Adrenal gland (tissue), 12 donors: ENCODE measurements around the gene ABCC6. TPM values are rescaled to one million over a fixed set of nuclear protein-coding genes. Genes with fewer than 3 reads are reported as not detected.
"Not testable (repeated sequence)": the region's sequence is repeated elsewhere in the genome, so short reads cannot be mapped to it uniquely, and the experiment has no call there.

Experiments
- DNase-seq, 7 donors: peaks; one replicate each; pipeline ENCODE4 v3.0.0-alpha.2; 2019 to 2020
- H3K27ac ChIP-seq, 5 donors: fragments of 200-600 bp; sonication (generic) in 4 of 5; 1 replicate in 3 of 5; 2 replicates in 2 of 5; pipeline versions ENCODE4 v1.5.1 to v1.8.0; 2016 to 2020; ENCODE audit warnings: mild to moderate bottlenecking in 1 of 5
- H3K27me3 ChIP-seq: fragments of 200-600 bp; 2 replicates; pipeline ENCODE4 v1.8.0; 2021
- H3K36me3 ChIP-seq, 2 donors: fragments of 200-600 bp; replicated peaks in 1 of 2; 1 replicate in 1 of 2; 2 replicates in 1 of 2; pipeline versions ENCODE4 v1.5.1 to v1.8.0; 2018 to 2022
- H3K4me1 ChIP-seq, 2 donors: fragments of 200-600 bp; replicated peaks in 1 of 2; 1 replicate in 1 of 2; 2 replicates in 1 of 2; pipeline versions ENCODE4 v1.5.1 to v1.8.0; 2018 to 2021
- H3K4me3 ChIP-seq, 4 donors: fragments of 200-600 bp; sonication (generic) in 3 of 4; one replicate each; pipeline ENCODE4 v1.5.1; 2016 to 2018
- H3K9me3 ChIP-seq, 3 donors: fragments of 200-600 bp; sonication (generic) in 1 of 3; replicated peaks in 1 of 3; 1 replicate in 2 of 3; 2 replicates in 1 of 3; pipeline versions ENCODE4 v1.5.1 to v1.8.0; 2016 to 2021
- POLR2A ChIP-seq, 2 donors: fragments of 450-650 bp; IDR thresholded peaks; one replicate each; pipeline ENCODE4 v1.6.1; 2017; ENCODE audit warnings: antibody characterized with exemption in 2 of 2, mild to moderate bottlenecking in 2 of 2, moderate library complexity in 1 of 2
- WGBS, 4 donors: extraction: QIAGEN DNeasy Blood & Tissue Kit in 2 of 4; methylation state at CpG; one replicate each; pipeline versions ENCODE4 v1.1.5 to v1.1.7; 2013 to 2017; 5-methylcytosine and 5-hydroxymethylcytosine counted together
- intact Hi-C, 2 donors: fragments of 100-400 bp; cut with DNase I; formaldehyde crosslinking; loops; one replicate each; pipeline versions ENCODE4 v1.14.1 to v1.15.0; 2022 to 2023
- polyA plus RNA-seq, 3 donors: library from polyadenylated mRNA; stranded (reverse); fragments of 200-250 nt in 2 of 3; fragments of 350-450 nt in 1 of 3; fragmentation: Illumina TruSeq in 1 of 3; extraction: RNeasy Lipid Tissue Mini Kit (QIAGEN cat#74804) in 1 of 3; gene quantifications; one replicate each; pipeline ENCODE4 v1.2.3, GENCODE V29; 2013 to 2014
- total RNA-seq, 9 donors: library from RNA; depleted of rRNA in 4 of 9; stranded (reverse); fragments of >200 nt in 4 of 9; fragments of 120-200 nt in 1 of 9; fragmentation: NEBNext Ultra II Directional in 1 of 9; extraction: Animal tissue kit (Norgen Biotek cat#: 25700) in 1 of 9; gene quantifications; one replicate each; pipeline versions ENCODE4 v1.1.0 to v1.2.4, GENCODE V29; 2013 to 2023
- TF ChIP-seq, protein P1 (sequence below), 6 experiments: fragments of 450-650 bp in 4 of 6; fragments of 200-600 bp in 2 of 6; sonication (generic) in 1 of 6; IDR thresholded peaks; 1 replicate in 5 of 6; 2 replicates in 1 of 6; pipeline versions ENCODE4 v1.5.1 to v1.8.0; 2016 to 2021; ENCODE audit warnings: antibody characterized with exemption in 6 of 6, mild to moderate bottlenecking in 2 of 6, moderate library complexity in 1 of 6
- donor health status: healthy with polysubstance abuse.
- donor health status: Bipolar disorder and iron deficiency.
- donor health status: DM: yes; HTN: yes; CAD: no.
- donor health status: DM: no; HTN: no; CAD: no.
- donor health status: DM: no; HTN: no; CAD: no.
- donor health status: DM: yes; HTN: yes; CAD: no.

ABCC6 gene
- total and polyA plus RNA-seq, 12 donors, result 0.79 to 32.2 (median 4.5) TPM

DNA sequence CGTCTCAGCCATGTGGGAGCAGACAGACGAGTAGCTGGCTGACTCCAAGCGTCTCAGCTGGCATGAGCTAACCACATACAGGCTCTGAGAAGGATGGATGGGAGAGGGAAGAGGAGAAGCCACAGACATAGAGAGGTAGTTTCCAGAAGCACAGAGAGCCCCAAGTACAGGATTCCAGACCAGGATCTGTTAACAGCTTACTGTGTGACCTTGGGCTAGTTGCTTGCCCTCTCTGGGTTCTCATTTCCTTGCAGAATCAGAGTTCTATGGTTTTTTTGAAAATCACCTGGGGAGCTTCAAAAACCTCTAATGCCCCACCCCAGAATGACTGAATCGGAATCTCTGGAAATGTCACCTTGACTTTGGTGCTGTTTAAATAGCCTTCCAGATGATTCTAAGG is 60.2 kb downstream of the ABCC6 start:
- intact Hi-C loops, result no loop called here
- H3K36me3 ChIP-seq, result no peaks in the 10 kb centered on the region
- H3K4me3 ChIP-seq, result no peak overlapping the region
- no peaks in the 10 kb centered on the region for H3K27me3 ChIP-seq
- TF ChIP-seq, protein P1, sequence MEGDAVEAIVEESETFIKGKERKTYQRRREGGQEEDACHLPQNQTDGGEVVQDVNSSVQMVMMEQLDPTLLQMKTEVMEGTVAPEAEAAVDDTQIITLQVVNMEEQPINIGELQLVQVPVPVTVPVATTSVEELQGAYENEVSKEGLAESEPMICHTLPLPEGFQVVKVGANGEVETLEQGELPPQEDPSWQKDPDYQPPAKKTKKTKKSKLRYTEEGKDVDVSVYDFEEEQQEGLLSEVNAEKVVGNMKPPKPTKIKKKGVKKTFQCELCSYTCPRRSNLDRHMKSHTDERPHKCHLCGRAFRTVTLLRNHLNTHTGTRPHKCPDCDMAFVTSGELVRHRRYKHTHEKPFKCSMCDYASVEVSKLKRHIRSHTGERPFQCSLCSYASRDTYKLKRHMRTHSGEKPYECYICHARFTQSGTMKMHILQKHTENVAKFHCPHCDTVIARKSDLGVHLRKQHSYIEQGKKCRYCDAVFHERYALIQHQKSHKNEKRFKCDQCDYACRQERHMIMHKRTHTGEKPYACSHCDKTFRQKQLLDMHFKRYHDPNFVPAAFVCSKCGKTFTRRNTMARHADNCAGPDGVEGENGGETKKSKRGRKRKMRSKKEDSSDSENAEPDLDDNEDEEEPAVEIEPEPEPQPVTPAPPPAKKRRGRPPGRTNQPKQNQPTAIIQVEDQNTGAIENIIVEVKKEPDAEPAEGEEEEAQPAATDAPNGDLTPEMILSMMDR (IDR thresholded peaks at IDR 0.05), result no peak
- TF ChIP-seq POLR2A (IDR thresholded peaks at IDR 0.05), result no peak
- H3K4me1 ChIP-seq, result no peaks in the 10 kb centered on the region
- 89 to 98% (median 90%) methylated on average over 4 of the region's 4 CpGs for WGBS, 4 donors
- DNase-seq, result no peak
- peaks cover 0 to 8% (median 0%) of the 10 kb centered on the region in 3 donors for H3K9me3 ChIP-seq
- no peak overlapping the region for H3K27ac ChIP-seq

DNA sequence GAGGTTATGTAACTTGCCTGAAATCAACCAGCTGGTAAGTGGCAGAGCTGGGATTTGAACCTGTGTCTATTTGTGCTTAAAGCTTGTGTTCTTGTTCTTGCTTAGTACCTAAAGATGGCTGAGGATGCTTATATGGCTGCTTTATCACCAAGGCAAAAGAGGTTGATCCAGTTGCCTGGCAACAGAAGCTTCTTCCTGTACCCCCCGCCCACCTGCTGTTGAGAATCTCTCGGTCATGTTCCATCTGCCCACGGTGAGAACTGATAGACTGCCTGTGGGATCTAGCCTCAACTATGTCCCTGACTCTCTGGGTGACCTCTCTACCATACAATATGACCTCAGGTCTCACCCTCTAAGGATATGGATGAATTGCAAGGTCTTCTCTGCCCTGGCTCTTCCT is 60.7 kb downstream of the ABCC6 start:
- Histone ChIP-seq H3K27me3 (no peaks in the 10 kb centered on the region), H3K36me3 (no peaks in the 10 kb centered on the region), H3K4me1 (no peaks in the 10 kb centered on the region), H3K27ac (no peak overlapping the region), H3K4me3 (no peak overlapping the region), H3K9me3 (peaks cover 0 to 8% (median 0%) of the 10 kb centered on the region in 3 donors)
- DNase-seq, result no peak
- WGBS, 4 donors, result 71 to 95% (median 83%) methylated on average over 3 of the region's 3 CpGs
- intact Hi-C loops, result no loop called here
- TF ChIP-seq, protein P1 (IDR thresholded peaks at IDR 0.05), result no peak
- TF ChIP-seq POLR2A (IDR thresholded peaks at IDR 0.05), result no peak

DNA sequence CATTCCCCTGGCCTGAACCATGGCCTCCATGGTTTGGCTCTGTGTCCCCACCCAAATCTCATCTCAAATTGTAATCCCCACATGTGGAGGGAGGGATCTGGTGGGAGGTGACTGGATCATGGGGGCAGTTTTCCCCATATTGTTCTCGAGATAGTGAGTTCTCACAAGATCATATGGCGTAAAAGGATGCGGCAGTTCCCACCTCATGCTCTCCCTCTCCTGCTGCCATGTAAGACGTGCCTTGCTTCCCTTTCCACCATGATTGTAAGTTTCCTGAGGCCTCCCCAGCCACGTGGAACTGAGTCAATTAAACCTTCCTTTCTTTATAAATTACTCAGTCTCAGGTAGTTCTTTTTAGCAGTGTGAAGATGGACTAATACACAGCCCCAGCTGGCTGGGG is 61.5 kb downstream of the ABCC6 start:
- H3K36me3 ChIP-seq, DNase-seq, intact Hi-C loops, H3K27ac ChIP-seq, H3K4me3 ChIP-seq, H3K4me1 ChIP-seq, H3K27me3 ChIP-seq, H3K9me3 ChIP-seq: not testable (repeated sequence)
- 76 to 89% (median 87%) methylated on average over 5 of the region's 5 CpGs for WGBS, 4 donors

DNA sequence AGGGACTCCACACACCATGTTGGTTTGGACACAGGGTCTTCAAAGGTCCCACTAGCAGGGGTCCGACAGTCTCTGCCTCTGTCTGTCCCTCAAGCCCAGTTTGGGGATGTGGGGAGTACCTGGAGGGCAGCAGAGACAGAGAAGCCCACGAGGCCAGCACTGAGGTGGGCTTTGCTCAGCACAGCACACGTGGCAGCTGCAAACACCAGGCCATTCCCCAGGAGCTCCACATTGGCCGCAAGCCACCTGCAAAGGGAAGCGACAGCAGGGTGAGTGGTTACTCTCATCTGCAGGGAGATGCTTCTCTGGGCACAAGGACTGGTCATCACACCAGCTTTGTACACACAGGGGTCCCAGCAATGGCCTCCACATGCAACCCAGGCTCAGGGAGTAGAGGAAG is 62.0 kb downstream of the ABCC6 start:
- no peaks in the 10 kb centered on the region for H3K27me3 ChIP-seq
- peaks cover 0 to 8% (median 0%) of the 10 kb centered on the region in 3 donors for H3K9me3 ChIP-seq
- no peak overlapping the region for H3K27ac ChIP-seq
- no peaks in the 10 kb centered on the region for H3K36me3 ChIP-seq
- 55 to 95% (median 80%) methylated on average over 2 to 5 of the region's 5 CpGs for WGBS, 4 donors
- no peak for TF ChIP-seq POLR2A (IDR thresholded peaks at IDR 0.05)
- TF ChIP-seq, protein P1 (IDR thresholded peaks at IDR 0.05), result no peak
- DNase-seq, result no peak
- intact Hi-C loops, result no loop called here
- no peaks in the 10 kb centered on the region for H3K4me1 ChIP-seq
- no peak overlapping the region for H3K4me3 ChIP-seq

DNA sequence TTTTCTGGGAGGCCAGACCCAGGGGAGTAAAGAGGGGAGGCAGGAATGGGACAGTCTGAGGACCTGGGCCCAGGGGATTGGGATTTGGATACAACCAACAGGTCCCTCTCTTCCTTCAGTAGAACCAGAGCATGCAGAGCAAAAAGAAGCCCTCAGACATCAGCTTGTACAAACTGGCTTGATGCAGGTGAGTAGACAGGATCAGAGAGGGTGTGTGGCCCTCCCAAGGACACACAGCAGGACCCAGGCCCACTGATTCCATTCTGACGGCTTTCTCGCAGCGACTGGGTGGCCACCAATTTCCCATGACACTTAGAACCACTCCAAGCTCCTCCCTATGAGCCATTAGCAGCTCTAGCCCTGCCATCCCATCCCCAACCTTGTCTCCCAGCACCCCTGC is 63.6 kb downstream of the ABCC6 start:
- intact Hi-C loops, result no loop called here
- Histone ChIP-seq H3K4me3 (no peak overlapping the region), H3K36me3 (no peaks in the 10 kb centered on the region), H3K9me3 (peaks cover 0 to 8% (median 0%) of the 10 kb centered on the region in 3 donors), H3K27me3 (no peaks in the 10 kb centered on the region), H3K4me1 (no peaks in the 10 kb centered on the region), H3K27ac (no peak overlapping the region)
- WGBS, 4 donors, result 92 to 100% (median 98%) methylated on average over 3 of the region's 3 CpGs
- DNase-seq, result no peak
- TF ChIP-seq POLR2A (IDR thresholded peaks at IDR 0.05), result no peak
- TF ChIP-seq, protein P1 (IDR thresholded peaks at IDR 0.05), result no peak
